Duodenal mucosa (tissue), 2 donors: ENCODE results near the gene FAM156B.
"Not testable (repeated sequence)": the region's sequence is repeated elsewhere in the genome, so short reads cannot be mapped to it uniquely, and the experiment has no call there.

Experiments
- H3K27ac ChIP-seq: one replicate; pipeline ENCODE4 v1.7.0; 2013; ENCODE audit warnings: low read depth, low read length
- H3K27me3 ChIP-seq, 2 donors: one replicate each; pipeline ENCODE4 v1.7.0; 2013; ENCODE audit warnings: low read length in 2 of 2, control low read depth in 1 of 2; ENCODE audit not compliant: insufficient read depth in 2 of 2, control insufficient read depth in 1 of 2
- H3K36me3 ChIP-seq, 2 donors: one replicate each; pipeline ENCODE4 v1.7.0; 2013; ENCODE audit warnings: low read length in 2 of 2, control low read depth in 1 of 2; ENCODE audit not compliant: insufficient read depth in 2 of 2, control insufficient read depth in 1 of 2
- H3K4me1 ChIP-seq, 2 donors: one replicate each; pipeline ENCODE4 v1.7.0; 2013; ENCODE audit warnings: low read length in 2 of 2, control low read depth in 1 of 2; ENCODE audit not compliant: insufficient read depth in 2 of 2, control insufficient read depth in 1 of 2
- H3K4me3 ChIP-seq, 2 donors: one replicate each; pipeline ENCODE4 v1.7.0; 2013; ENCODE audit warnings: low read length in 2 of 2, low read depth in 1 of 2
- H3K9ac ChIP-seq, 2 donors: one replicate each; pipeline ENCODE4 v1.7.0; 2013; ENCODE audit warnings: low read length in 2 of 2, low read depth in 1 of 2
- H3K9me3 ChIP-seq, 2 donors: one replicate each; pipeline ENCODE4 v1.7.0; 2013; ENCODE audit warnings: low read length in 2 of 2, control low read depth in 1 of 2; ENCODE audit not compliant: control insufficient read depth in 1 of 2

FAM156B gene

DNA sequence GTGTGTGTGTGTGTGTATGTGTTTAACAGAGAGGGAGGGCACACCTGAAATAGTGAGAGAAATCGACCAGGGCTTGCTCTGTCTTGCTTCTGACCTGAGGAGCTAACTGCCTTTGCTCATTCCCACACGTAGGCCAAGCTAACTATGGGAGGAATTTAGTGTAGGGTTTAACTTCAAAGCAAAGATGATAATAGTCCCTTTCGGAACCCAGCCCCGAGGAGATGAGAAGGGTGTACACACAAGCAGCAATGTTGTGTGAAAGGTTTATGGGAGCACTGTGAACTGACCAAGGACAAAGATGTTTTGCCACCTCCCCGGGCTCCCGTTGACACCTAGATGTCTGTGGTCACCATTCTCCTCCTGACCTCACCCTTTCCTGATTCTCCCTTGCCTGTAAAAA is 20.7 kb upstream of the FAM156B start:
- H3K9ac ChIP-seq, H3K9me3 ChIP-seq, H3K4me1 ChIP-seq, H3K27ac ChIP-seq, H3K27me3 ChIP-seq, H3K36me3 ChIP-seq, H3K4me3 ChIP-seq: not testable (repeated sequence)

DNA sequence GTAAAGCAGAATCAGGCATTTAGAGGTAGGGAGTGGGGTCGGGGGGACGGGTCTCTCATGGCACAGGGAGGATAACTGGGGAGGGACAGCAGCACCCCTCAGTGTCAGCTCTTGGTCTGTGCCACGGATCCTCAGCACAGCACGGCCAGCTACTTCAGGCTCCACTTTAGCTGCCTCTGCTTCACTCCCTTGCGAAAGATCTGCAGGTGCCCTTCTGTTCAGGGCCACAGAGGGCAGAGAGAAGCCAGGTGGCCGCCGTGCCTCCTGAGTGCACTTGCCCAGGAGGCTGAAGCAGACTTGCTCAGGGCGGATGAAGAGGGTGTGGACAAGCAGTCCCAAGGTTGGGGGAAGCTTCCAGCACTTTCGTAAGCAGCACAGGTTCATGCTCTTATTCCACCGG is 9.7 kb upstream of the FAM156B start:
- H3K4me3 ChIP-seq, H3K9me3 ChIP-seq, H3K27me3 ChIP-seq, H3K4me1 ChIP-seq, H3K27ac ChIP-seq, H3K36me3 ChIP-seq, H3K9ac ChIP-seq: not testable (repeated sequence)

DNA sequence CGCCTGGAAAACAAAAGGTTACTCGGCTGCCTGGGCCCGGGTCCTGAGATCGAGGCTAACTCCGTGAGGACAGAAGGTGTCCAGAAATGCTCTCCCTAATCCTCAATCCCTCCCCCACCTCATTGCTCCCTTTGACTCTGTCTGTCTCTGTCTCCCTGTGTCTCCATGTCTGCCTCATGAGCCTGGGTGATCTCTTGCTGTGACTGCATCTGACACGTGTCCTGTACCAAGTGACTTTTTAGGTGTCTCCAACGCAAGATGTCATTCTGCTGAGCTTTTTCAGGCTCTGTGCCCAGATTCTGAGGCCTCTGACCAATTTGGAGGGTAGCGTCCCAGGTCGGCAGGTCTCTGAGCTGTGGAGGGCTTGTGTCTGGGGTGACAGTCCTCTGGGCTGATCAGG is 9.0 kb upstream of the FAM156B start:
- H3K9me3 ChIP-seq, H3K27ac ChIP-seq: not testable (repeated sequence)

DNA sequence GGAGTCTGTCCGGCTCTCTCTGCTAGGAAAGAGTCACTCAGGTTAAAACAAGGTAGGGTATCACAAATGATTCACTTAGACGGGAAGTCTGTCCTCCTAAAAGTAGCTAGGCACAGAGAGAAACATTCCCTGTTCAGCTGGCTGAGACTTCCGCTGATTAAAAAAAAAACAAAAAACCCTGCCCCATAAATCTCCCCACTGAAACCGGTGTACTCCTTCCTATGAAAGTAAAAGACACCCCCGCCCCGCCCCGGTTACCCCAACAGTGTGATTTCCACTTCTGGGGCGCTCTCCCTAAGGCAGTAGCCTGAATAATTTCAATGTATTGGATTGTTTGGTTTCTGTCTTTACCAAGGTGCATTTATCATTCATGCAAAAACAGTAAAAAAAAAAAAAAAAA is 692 bp upstream of the FAM156B start:
- not testable (repeated sequence) for H3K4me3 ChIP-seq, H3K27me3 ChIP-seq, H3K9ac ChIP-seq, H3K36me3 ChIP-seq, H3K4me1 ChIP-seq, H3K9me3 ChIP-seq, H3K27ac ChIP-seq

More for the DNA sequence above, 9.0 kb upstream of the FAM156B start:
- not testable (repeated sequence) for H3K9ac ChIP-seq, H3K27me3 ChIP-seq, H3K4me1 ChIP-seq, H3K4me3 ChIP-seq, H3K36me3 ChIP-seq

DNA sequence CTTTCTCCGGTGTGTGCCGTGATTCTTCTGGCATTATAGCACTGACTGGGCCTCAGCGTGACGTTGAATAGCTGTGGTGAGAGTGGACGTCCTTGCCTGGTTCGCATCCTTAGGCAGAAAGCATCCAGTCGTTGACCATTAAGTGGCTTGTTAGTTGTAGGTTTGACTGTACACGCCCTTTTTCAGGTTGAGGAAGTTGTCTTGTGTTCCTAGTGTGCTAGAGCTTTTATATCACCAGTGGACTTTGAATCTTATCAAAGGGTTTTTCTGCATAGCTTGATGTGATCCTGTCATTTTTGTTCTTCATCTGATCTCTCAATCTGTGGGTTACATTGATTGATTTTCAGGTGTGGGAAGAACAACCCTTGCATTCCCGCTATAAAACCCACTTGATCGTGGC is 8.4 kb downstream of the FAM156B start:
- not testable (repeated sequence) for H3K27me3 ChIP-seq, H3K4me1 ChIP-seq, H3K36me3 ChIP-seq, H3K4me3 ChIP-seq, H3K9ac ChIP-seq, H3K9me3 ChIP-seq, H3K27ac ChIP-seq

DNA sequence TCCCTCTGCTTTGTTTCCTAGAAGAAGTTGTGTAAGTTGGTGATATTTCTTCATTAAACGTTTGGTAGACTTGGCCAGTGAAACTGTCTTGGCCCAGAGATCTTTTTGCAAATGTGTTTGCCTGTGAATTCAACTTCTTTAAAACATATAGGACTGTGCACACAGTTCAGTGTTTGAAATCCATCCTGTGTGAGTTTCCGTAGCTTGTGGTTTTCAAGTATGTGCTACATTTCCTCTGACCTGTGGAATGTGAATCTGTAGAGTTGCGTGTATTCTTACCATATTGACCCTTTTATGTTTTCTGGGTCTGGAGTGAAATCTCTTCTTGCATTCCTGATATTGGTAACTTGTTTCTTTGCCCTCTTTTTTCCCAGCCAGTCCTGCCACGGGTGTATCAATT is 8.9 kb downstream of the FAM156B start:
- not testable (repeated sequence) for H3K4me3 ChIP-seq, H3K4me1 ChIP-seq, H3K36me3 ChIP-seq, H3K27me3 ChIP-seq, H3K27ac ChIP-seq, H3K9me3 ChIP-seq, H3K9ac ChIP-seq

DNA sequence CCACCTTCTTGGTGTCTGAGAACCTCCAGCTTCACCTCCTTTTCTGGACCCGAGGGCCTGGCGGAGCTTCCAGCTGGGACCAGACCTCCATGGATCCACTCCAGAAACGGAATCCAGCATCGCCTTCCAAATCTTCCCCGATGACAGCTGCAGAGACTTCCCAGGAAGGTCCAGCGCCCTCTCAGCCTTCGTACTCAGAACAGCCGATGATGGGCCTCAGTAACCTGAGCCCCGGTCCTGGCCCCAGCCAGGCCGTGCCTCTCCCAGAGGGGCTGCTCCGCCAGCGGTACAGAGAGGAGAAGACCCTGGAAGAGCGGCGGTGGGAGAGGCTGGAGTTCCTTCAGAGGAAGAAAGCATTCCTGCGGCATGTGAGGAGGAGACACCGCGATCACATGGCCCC is 10.0 kb downstream of the FAM156B start:
- H3K27me3 ChIP-seq, H3K27ac ChIP-seq, H3K9me3 ChIP-seq, H3K36me3 ChIP-seq, H3K9ac ChIP-seq, H3K4me3 ChIP-seq, H3K4me1 ChIP-seq: not testable (repeated sequence)

DNA sequence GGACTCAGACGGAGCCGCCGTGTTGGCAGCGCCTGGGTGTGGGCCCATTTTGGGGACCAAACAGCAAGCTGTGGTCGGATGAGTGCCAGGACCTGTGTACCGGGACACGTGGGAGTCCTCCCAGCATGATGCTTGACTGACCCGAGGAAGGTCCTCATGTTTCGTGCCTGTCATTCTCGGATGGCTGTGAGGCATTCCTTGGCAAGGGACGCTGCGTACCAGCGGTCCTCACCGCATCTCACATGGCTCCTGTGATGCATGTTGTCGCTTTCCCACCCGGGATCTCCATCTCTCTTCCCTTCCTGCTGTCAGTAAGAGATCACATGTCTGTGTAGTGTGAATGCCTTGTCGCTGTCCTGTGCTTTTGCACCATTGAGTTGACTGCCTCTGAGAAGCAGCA is 10.8 kb downstream of the FAM156B start:
- not testable (repeated sequence) for H3K27ac ChIP-seq, H3K27me3 ChIP-seq, H3K9me3 ChIP-seq, H3K4me1 ChIP-seq, H3K36me3 ChIP-seq, H3K9ac ChIP-seq, H3K4me3 ChIP-seq

DNA sequence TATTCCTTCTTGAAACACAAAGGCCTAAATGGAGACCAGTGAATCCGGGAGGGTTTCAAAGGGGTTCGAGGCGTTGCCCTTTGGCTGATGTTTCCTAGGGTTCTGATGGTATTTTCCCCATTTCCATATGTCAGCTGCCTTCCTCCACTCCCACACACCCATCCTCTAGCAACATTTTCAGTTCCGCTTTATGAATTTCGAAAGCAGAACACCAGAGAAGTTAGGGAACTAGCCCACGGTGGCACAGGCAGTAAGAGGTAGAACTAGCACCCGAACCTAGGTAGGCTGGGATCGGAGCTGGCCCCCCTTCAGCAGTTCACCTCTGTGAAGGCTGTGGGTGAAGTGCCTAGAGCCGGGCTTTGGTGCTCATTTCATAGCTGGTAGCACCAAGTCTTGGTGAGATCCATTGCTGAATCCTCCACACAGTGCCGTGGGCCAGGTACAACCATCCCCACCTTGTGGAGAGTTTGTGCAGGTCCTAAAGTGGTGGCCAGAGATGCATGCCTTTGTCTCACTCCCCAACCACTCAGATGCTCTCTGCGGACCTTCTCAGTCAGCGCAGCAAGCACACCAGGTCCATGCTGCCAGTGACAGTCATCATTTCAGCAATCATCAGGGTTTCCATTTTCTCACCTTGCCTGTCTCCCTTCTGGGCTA is 12.3 kb downstream of the FAM156B start:
- H3K27ac ChIP-seq, H3K4me1 ChIP-seq, H3K9ac ChIP-seq, H3K36me3 ChIP-seq, H3K9me3 ChIP-seq, H3K27me3 ChIP-seq, H3K4me3 ChIP-seq: not testable (repeated sequence)

DNA sequence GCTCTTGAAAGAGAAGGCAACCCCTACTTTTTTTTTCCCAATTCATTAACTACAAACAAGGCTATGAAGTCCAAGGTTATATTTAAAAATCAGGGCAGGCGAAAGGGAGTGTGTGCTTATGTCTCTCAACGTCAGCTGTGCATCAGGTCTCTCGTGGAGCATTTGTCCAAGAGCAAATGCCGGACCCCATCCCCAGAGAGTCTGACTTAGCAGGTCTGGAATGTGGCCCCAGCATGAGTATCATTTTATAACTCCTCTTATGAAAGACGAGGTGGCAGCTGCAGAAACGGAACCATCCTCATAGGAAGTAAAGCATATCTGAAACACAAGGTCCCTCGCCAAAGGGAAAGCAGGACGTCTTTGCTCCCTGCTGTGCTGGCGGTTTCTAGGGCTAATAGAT is 16.6 kb downstream of the FAM156B start:
- not testable (repeated sequence) for H3K4me3 ChIP-seq, H3K27me3 ChIP-seq, H3K36me3 ChIP-seq, H3K9me3 ChIP-seq, H3K27ac ChIP-seq, H3K9ac ChIP-seq, H3K4me1 ChIP-seq

DNA sequence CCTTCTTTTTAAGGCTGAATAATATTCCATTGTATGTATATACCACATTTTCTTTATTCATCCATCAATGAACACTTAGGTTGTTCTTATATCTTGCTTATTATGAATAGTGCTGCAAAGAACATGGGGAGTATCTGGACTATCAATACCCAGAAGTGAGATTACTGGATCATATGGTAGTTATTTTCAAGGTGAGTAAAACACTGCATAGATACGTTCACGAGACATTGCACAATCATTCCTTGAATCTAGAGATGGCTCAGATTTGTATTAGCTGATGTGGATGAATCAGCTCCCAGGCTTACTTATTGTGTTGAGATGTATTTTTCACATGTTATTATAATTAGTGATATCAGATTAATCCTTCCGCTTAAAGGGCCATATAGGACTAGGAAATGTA is 17.6 kb downstream of the FAM156B start:
- H3K4me3 ChIP-seq, H3K4me1 ChIP-seq, H3K27me3 ChIP-seq, H3K9me3 ChIP-seq, H3K9ac ChIP-seq, H3K36me3 ChIP-seq, H3K27ac ChIP-seq: not testable (repeated sequence)
